BJ (cell line): ENCODE measurements around the gene TMEM186. TPM values are rescaled to one million over a fixed set of nuclear protein-coding genes. Genes with fewer than 3 reads are reported as not detected.

Source experiments
- CTCF ChIA-PET: fragments of 350-600 bp; formaldehyde crosslinking; extraction: SDS; loops from one replicate; lab custom pipeline; 2021; ENCODE audit warnings: antibody characterized with exemption, inconsistent platforms; lab: Yijun Ruan, JAX
- POLR2A ChIA-PET: fragments of 300-600 bp; sonication (Branson Sonifier 250); formaldehyde crosslinking; extraction: SDS; loops from one replicate; lab custom pipeline; 2021; ENCODE audit warnings: antibody characterized with exemption; lab: Charles Lee
- DNase-seq: peaks from one replicate; pipeline ENCODE4 v3.0.0-alpha.2; 2011; ENCODE audit warnings: low read depth
- H3K27me3 ChIP-seq: 2 replicates; pipeline ENCODE4 v1.6.0; 2011; ENCODE audit warnings: low read length; ENCODE audit not compliant: control insufficient read depth, insufficient read depth
- H3K36me3 ChIP-seq: 2 replicates; pipeline ENCODE4 v1.5.1; 2011; ENCODE audit warnings: low read length; ENCODE audit not compliant: control insufficient read depth, insufficient read depth
- H3K4me3 ChIP-seq: 2 replicates; pipeline ENCODE4 v1.5.1; 2011; ENCODE audit warnings: low read depth, mild to moderate bottlenecking, control low read depth, low read length
- CTCF ChIP-seq: IDR thresholded peaks from 2 replicates; pipeline ENCODE4 v1.5.1; 2011; ENCODE audit warnings: low read depth, mild to moderate bottlenecking, control low read depth, inconsistent platforms, low read length, moderate library complexity; ENCODE audit not compliant: insufficient read depth
- polyA plus RNA-seq: library from polyadenylated mRNA; depleted of rRNA; stranded (reverse); fragments of >200 nt; gene quantifications from 2 replicates; pipeline ENCODE4 v1.2.3, GENCODE V29; 2011

The TMEM186 gene
- polyA plus RNA-seq, 1 experiment = 7.9 TPM

GRCh38 chr16:8816967-8817655 lies 19.7 kb upstream of the TMEM186 start:
- POLR2A ChIA-PET = interaction anchor here (0.6 kb wide), 1 partner anchor 14 kb away, joined by 4 read pairs; no protein-coding TSS in a partner anchor
- no peak for TF ChIP-seq CTCF
- Histone ChIP-seq H3K27me3 (no peaks in the 10 kb centered on the region), H3K36me3 (peaks cover 25% of the 10 kb centered on the region), H3K4me3 (no peak overlapping the region)
- DNase-seq = no peak
- CTCF ChIA-PET = interaction anchor here (1.5 kb wide), 1 partner anchor 63 kb away, joined by 5 read pairs; no protein-coding TSS in a partner anchor

GRCh38 chr16:8814095-8814806 lies 16.8 kb upstream of the TMEM186 start:
- Histone ChIP-seq H3K4me3 (no peak overlapping the region), H3K27me3 (no peaks in the 10 kb centered on the region), H3K36me3 (peaks cover 31% of the 10 kb centered on the region)
- CTCF ChIA-PET = no interaction called here
- POLR2A ChIA-PET = no interaction called here
- DNase-seq = no peak
- TF ChIP-seq CTCF = no peak

DNA sequence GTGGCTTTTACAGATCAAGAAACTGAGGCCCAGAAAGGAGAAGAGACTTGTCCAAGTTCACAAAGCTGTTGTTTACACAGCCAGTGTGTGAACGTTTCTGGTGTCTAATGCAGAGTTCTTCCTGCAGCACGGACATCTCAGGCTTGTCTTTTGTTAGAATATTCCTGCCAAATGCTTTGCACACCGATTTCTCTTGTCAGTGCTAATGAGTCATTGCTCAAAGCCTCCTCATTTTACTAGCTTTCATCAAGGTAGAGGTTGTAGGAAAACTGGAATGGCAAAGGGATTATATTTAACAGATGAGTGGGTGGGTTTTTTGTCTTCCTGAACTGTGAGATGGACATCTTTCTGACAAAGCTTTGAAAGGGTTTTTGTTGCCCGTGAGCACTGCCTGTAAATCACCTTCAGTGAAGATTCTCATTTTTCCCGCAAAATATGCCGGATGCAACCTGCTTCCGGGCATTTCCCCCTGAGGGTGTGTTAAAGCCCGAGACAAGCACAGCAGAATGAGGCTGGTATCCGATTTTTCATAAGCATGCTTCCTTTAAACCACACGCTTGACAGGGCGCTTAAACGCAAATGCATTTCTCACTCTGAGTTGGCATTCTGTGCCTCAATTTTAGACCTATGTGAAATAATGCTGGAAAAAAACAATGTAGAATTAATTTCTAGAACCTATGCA lies 14.9 kb upstream of the TMEM186 start:
- Histone ChIP-seq H3K27me3 (no peaks in the 10 kb centered on the region), H3K4me3 (no peak overlapping the region), H3K36me3 (peaks cover 39% of the 10 kb centered on the region)
- TF ChIP-seq CTCF = no peak
- no peak for DNase-seq
- ChIA-PET POLR2A (no interaction called here), CTCF (interaction anchor here (1.4 kb wide), 1 partner anchor 68 kb away, joined by 3 read pairs; no protein-coding TSS in a partner anchor)

DNA sequence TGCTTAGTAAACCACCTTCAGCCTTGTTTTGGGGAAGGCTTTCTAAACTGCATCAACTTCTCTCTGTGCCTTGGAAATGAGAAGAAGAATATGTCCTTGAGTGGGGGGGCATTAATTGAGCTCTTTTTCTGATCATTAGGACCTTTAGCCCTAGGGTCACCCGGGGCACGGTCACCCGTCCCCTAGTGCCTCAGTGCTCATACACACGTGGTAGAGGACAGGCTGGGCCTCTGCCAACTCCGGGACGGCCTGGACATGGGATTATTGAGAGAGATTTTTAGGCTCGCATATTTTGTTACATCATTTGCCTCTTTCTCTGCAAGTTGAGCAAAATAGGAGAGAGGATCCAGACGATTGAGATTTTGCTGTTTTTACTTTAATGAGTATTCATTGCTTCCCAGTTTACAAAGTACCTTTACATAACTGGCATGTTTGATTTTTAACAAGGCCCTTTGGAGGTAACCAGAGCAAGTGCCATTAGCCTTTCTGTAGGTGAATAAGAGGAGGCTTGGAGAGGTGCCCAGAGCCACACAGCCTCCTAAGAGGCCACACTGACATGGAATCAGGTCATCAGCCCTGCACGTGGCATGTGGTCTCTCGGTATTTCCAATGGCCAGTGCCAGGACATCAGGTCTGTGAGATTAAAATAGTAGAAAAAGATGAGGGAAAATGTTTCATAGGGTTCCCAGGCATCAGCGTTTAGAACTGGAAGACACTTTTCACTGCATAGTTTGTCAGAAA lies 11.3 kb upstream of the TMEM186 start:
- ChIA-PET CTCF (interaction anchor here (1.1 kb wide), 1 partner anchor 11 kb away, joined by 3 read pairs; no protein-coding TSS in a partner anchor), POLR2A (no interaction called here)
- Histone ChIP-seq H3K27me3 (no peaks in the 10 kb centered on the region), H3K4me3 (no peak overlapping the region), H3K36me3 (peaks cover 43% of the 10 kb centered on the region)
- no peak for TF ChIP-seq CTCF
- DNase-seq = no peak
